Liver (tissue), 3 donors: Measurements from ENCODE around the gene GIMAP7.
"Not testable (repeated sequence)": the region's sequence is repeated elsewhere in the genome, so short reads cannot be mapped to it uniquely, and the experiment has no call there.

ENCODE experiments used
- ATF3 ChIP-seq: IDR thresholded peaks from 2 replicates; pipeline ENCODE4 v1.6.1; 2016; ENCODE audit warnings: antibody characterized with exemption
- FOXA2 ChIP-seq: IDR thresholded peaks from 2 replicates; pipeline ENCODE4 v1.6.1; 2016; ENCODE audit warnings: antibody characterized with exemption
- GABPA ChIP-seq, 2 donors: IDR thresholded peaks in 1 of 2; conservative IDR thresholded peaks in 1 of 2; 2 replicates each; pipeline ENCODE4 v1.6.1; 2016; ENCODE audit warnings: antibody characterized with exemption in 2 of 2, mild to moderate bottlenecking in 1 of 2, moderate library complexity in 1 of 2
- JUND ChIP-seq, 2 donors: IDR thresholded peaks; 2 replicates each; pipeline ENCODE4 v1.6.1; 2016; ENCODE audit warnings: antibody characterized with exemption in 2 of 2
- RAD21 ChIP-seq, 2 donors: IDR thresholded peaks; 2 replicates each; pipeline ENCODE4 v1.6.1; 2016; ENCODE audit warnings: antibody characterized with exemption in 2 of 2, mild to moderate bottlenecking in 2 of 2
- REST ChIP-seq: IDR thresholded peaks from 2 replicates; pipeline ENCODE4 v1.6.1; 2016; ENCODE audit warnings: antibody characterized with exemption, mild to moderate bottlenecking
- ZBTB33 ChIP-seq: IDR thresholded peaks from 2 replicates; pipeline ENCODE4 v1.6.1; 2016; ENCODE audit warnings: antibody characterized with exemption
- TF ChIP-seq, protein P1 (sequence below): fragments of 150-350 bp; IDR thresholded peaks from 2 replicates; pipeline ENCODE4 v1.5.1; 2017; ENCODE audit warnings: improper control_type of control experiment, low read depth, low read length; ENCODE audit not compliant: missing input control
- TF ChIP-seq, protein P2 (sequence below): IDR thresholded peaks from 2 replicates; pipeline ENCODE4 v1.6.1; 2016; ENCODE audit warnings: antibody characterized with exemption
- donor health status: healthy.
- donor health status: healthy.

GRCh38 chr7:150483514-150483913, 31.2 kb upstream of the GIMAP7 start:
- TF ChIP-seq, protein P1, sequence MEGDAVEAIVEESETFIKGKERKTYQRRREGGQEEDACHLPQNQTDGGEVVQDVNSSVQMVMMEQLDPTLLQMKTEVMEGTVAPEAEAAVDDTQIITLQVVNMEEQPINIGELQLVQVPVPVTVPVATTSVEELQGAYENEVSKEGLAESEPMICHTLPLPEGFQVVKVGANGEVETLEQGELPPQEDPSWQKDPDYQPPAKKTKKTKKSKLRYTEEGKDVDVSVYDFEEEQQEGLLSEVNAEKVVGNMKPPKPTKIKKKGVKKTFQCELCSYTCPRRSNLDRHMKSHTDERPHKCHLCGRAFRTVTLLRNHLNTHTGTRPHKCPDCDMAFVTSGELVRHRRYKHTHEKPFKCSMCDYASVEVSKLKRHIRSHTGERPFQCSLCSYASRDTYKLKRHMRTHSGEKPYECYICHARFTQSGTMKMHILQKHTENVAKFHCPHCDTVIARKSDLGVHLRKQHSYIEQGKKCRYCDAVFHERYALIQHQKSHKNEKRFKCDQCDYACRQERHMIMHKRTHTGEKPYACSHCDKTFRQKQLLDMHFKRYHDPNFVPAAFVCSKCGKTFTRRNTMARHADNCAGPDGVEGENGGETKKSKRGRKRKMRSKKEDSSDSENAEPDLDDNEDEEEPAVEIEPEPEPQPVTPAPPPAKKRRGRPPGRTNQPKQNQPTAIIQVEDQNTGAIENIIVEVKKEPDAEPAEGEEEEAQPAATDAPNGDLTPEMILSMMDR, result not testable (repeated sequence)
- TF ChIP-seq, protein P2, sequence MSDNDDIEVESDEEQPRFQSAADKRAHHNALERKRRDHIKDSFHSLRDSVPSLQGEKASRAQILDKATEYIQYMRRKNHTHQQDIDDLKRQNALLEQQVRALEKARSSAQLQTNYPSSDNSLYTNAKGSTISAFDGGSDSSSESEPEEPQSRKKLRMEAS, result peak; percentile 40
- peak in 1 of 2 donors; percentile 12 for TF ChIP-seq RAD21 (IDR thresholded peaks at IDR 0.05)
- not testable (repeated sequence) for TF ChIP-seq GABPA (IDR thresholded peaks at IDR 0.05 in 1 of 2, conservative IDR thresholded peaks at IDR 0.05 in 1 of 2); REST; ATF3; JUND (IDR thresholded peaks at IDR 0.05); FOXA2; ZBTB33
